HG02571 (cell line): ENCODE data around the gene NDST1.

Experiments used
- ATAC-seq: cut with Tn5 transposase; IDR thresholded peaks from one replicate; pipeline ENCODE4 v1.9.1; 2021; ENCODE audit warnings: mild to moderate bottlenecking, moderate library complexity; ENCODE audit not compliant: unreplicated experiment

The NDST1 gene

GRCh38 chr5:150561571-150562275 is 53.8 kb downstream of the NDST1 start:
- no peak for ATAC-seq

- no peak for ATAC-seq
Observed at GRCh38 chr5:150562832-150563231, 54.9 kb downstream of the NDST1 start.

- ATAC-seq: no peak
Observed at GRCh38 chr5:150565868-150566267, 57.9 kb downstream of the NDST1 start.

- no peak for ATAC-seq
Observed at GRCh38 chr5:150567031-150567717, 59.2 kb downstream of the NDST1 start.

GRCh38 chr5:150568663-150569062 is 60.7 kb downstream of the NDST1 start:
- no peak for ATAC-seq

GRCh38 chr5:150570333-150570732 is 62.4 kb downstream of the NDST1 start:
- ATAC-seq: no peak

GRCh38 chr5:150571836-150572235 is 63.9 kb downstream of the NDST1 start:
- ATAC-seq: no peak

- ATAC-seq: no peak
Observed at GRCh38 chr5:150573216-150573615, 65.3 kb downstream of the NDST1 start.

GRCh38 chr5:150573867-150574817 is 66.2 kb downstream of the NDST1 start:
- ATAC-seq: no peak

GRCh38 chr5:150574818-150575547 is 67.1 kb downstream of the NDST1 start:
- no peak for ATAC-seq

- no peak for ATAC-seq
Observed at GRCh38 chr5:150575745-150576448, 68.0 kb downstream of the NDST1 start.

- ATAC-seq: no peak
Observed at GRCh38 chr5:150576449-150576949, 68.6 kb downstream of the NDST1 start.

- ATAC-seq: no peak
Observed at GRCh38 chr5:150577378-150578139, 69.6 kb downstream of the NDST1 start.

GRCh38 chr5:150578781-150579461 is 71.0 kb downstream of the NDST1 start:
- no peak for ATAC-seq

GRCh38 chr5:150579462-150580400 is 71.8 kb downstream of the NDST1 start:
- no peak for ATAC-seq

GRCh38 chr5:150580917-150581316 is 73.0 kb downstream of the NDST1 start:
- ATAC-seq: no peak

- no peak for ATAC-seq
Observed at GRCh38 chr5:150582241-150583109, 74.5 kb downstream of the NDST1 start.
